ENCODE data around the gene ROS1.
"Not testable (repeated sequence)": the region's sequence is repeated elsewhere in the genome, so short reads cannot be mapped to it uniquely, and the experiment has no call there.

The ROS1 gene

DNA sequence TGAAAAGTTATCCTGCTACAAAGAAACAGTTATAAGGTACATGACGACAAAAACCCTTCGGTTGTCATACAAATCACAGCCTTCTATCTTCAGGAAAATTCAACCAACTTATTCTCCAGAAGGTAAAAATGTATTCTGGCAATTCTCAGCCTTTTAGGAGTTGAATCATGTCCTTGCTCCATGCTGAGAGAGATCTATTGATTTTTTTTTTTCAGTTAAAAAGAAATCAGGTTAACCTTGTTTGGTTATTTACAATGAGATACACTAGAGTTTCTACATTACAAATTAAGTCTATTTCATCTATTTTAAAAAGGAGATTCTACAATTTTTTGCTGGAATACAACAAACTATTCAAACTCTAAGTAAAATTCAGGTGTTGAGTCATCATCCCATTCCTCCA lies 45.4 kb downstream of the ROS1 start:
- DNase-seq (ENCODE audit: low read depth) = no peak

GRCh38 chr6:117375446-117375845 lies 50.3 kb downstream of the ROS1 start:
- DNase-seq (ENCODE audit: low read depth) = no peak

DNA sequence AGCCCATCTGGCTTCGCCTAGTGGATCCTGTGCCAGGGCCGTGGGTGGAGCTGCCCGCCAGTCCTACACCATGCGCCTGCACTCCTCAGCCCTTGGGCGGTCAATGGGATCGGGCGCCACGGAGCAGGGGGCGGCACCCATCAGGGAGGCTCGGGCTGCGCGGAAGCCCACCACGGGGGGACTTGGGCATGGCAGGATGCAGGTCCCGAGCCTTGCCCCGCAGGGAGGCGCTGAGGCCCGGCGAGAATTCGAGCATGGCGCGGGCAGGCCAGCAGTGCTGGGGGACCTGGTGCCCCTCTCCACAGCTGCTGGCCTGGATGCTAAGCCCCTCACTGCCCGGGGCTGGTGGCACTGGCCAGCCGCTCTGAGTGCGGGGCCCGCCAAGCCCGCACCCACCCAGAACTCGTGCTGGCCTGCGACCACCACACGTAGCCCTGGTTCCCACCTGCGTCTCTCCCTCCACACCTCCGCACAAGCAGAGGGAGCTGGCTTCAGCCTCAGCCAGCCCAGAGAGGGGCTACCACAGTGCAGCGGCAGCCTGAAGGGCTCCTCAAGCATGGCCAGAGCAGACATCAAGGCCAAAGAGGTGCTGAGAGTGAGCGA lies 52.4 kb downstream of the ROS1 start:
- DNase-seq (ENCODE audit: low read depth) = no peak

- DNase-seq (ENCODE audit: low read depth) = not testable (repeated sequence)
Measured at GRCh38 chr6:117372289-117372688, 53.5 kb downstream of the ROS1 start.

DNA sequence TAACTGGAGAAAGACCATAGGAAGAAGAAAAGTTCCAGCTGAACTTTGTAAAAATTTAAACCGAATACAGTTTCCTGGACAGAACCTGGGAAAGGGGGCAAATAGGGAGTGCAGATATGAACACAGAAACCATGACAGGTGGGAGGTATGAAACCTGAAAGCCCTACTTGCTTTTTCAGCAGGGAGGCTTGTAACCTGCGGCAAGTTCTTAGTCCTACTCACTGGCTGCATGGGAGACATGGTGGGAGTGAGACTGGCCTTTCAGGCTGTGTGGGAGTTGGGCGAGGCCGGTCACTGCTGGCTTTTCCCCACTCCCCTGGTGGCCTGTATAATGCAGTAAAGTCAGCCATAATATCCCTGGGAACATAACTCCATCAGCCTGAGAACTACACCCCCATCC lies 54.2 kb downstream of the ROS1 start:
- DNase-seq (ENCODE audit: low read depth) = no peak

DNA sequence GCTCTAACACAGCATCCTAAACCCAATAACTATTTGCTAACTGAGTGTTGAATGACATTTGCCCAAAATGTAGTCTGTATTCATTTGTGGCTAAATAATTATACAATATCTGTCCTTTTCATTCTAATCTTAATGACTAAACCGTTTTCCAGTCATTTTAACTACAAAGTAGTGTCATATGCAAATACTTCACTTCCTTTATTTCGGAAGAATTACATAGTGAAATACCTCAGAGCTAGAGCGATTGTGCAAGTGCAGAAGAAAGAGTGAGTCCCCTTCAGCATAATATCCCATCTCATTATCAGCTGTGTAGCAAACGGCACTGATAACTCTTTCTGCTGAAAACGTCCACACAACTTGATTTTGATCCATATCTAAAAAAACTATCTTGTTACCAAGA lies 66.2 kb downstream of the ROS1 start:
- DNase-seq (ENCODE audit: low read depth) = no peak

- no peak for DNase-seq (ENCODE audit: low read depth)
Measured at GRCh38 chr6:117354671-117355070, 71.1 kb downstream of the ROS1 start.

DNA sequence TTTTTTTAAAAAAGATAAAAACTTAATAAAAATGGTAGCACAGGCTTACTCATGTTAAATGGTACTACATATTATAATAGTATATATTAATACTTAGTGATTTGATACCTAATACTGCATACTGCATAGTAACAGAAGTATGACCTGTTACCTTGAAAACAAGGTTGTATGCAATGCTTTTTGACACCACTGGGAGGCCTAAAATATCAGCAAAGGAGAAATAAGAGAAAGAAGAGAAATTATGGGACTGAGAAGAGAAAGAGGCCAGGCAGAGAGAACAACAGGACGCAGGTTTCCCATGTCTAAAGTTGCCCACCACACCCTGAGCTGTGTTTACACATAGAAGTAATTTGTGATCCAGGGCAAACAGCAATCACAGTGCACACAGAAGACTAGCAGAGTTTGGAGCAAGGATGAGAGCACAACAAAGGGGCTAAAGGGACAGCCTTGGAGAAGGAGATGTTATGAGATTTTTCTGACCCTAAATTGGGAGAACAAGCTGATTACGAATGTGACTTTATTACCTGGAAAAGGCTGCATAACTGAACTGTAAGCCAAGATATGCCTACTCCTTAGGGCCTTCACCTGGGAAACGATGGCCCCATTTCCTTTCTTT lies 73.2 kb downstream of the ROS1 start:
- DNase-seq (ENCODE audit: low read depth) = peak; percentile 31

GRCh38 chr6:117351521-117351920 lies 74.2 kb downstream of the ROS1 start:
- no peak for DNase-seq (ENCODE audit: low read depth)

- peak; percentile 50 for DNase-seq (ENCODE audit: low read depth)
Measured at GRCh38 chr6:117346142-117346930, 79.4 kb downstream of the ROS1 start.

DNA sequence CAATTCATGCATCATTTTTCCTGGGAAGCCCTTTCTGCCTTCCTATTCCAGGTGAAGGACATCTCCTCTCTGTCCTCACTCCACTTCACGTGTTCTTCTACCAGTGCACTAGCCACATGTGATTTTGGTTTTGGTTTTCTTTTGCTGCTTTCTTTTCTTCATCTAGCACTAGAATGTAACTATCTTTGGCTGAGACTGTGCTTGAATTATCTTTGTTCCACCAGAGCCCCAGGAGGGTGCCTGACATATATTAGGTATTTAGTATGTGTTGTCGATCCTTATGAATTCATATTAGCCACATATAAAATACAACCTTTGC lies 80.5 kb downstream of the ROS1 start:
- DNase-seq (ENCODE audit: low read depth) = no peak

DNA sequence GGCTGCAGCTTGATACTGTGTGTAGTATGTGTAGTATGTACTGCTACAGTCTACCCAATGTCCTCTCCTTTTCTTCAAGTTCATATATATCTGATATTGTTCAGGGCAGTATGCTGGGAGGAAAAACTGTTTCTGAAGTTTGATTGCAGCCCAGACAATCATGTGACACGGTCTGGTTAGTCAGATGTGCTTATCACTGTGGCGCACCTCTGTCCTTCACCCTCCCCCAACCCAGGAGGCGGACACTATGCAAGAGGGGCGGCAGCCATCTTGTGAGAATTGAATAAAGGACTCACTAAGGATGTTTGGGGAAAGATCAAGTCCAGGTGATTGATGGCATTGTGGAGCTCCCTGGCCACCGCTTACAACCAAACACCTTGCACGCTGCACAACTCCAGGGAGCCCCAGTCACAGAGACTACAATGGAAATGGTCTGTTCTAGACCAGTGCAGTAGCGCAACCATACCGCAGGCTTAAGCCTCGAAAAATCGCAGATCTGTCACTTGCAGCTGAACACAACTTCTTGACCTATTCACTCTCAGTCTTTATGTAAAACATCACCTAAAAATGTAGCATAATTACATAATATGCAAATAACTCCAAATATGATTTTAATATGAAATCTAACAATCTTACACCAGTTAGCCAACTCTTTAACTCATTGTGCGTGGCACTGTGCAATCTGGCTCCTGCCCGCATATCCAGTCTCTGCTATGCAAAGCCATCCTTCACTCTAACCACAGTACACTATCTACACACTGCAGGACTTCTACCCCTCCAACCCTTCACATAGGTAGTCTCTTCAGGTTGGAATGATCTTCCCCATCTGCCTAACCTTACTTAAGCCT lies 81.1 kb downstream of the ROS1 start:
- DNase-seq (ENCODE audit: low read depth) = no peak

GRCh38 chr6:117338567-117338966 lies 87.2 kb downstream of the ROS1 start:
- DNase-seq (ENCODE audit: low read depth) = no peak

GRCh38 chr6:117329926-117330325 lies 95.8 kb downstream of the ROS1 start:
- DNase-seq (ENCODE audit: low read depth) = no peak

- no peak for DNase-seq (ENCODE audit: low read depth)
Measured at GRCh38 chr6:117328500-117328899, 97.2 kb downstream of the ROS1 start.

- DNase-seq (ENCODE audit: low read depth) = no peak
Measured at GRCh38 chr6:117328005-117328389, 97.7 kb downstream of the ROS1 start.

- DNase-seq (ENCODE audit: low read depth) = no peak
Measured at GRCh38 chr6:117327149-117328004, 98.4 kb downstream of the ROS1 start.

GRCh38 chr6:117326396-117326795 lies 99.3 kb downstream of the ROS1 start:
- DNase-seq (ENCODE audit: low read depth) = no peak

GRCh38 chr6:117317261-117317660 lies 108.5 kb downstream of the ROS1 start:
- DNase-seq (ENCODE audit: low read depth) = peak; percentile 7

- DNase-seq (ENCODE audit: low read depth) = no peak
Measured at GRCh38 chr6:117311726-117312125, 114.0 kb downstream of the ROS1 start.

DNA sequence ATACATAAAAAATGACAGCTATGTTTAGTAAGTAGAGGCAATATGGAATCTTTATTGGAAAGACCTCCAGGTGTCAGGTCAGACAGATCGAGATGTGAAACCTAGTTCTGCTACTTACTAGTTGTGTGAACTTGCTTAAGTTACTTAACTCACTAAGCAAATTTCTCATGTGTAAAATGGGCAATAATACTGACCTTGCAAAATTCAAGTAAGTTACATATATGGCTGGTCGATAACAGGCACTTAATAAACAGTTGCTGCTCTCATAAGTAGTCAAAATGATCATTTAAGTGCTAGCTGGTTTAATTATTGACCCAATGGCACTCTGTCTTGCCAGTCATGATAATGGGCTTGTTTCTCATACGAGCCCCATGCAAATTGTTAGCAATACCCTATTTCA lies 114.4 kb downstream of the ROS1 start:
- no peak for DNase-seq (ENCODE audit: low read depth)

GRCh38 chr6:117309611-117310010 lies 116.1 kb downstream of the ROS1 start:
- DNase-seq (ENCODE audit: low read depth) = no peak

Data from EH (cell line).